ENCODE results near the gene FUT9.

Gene FUT9

DNA sequence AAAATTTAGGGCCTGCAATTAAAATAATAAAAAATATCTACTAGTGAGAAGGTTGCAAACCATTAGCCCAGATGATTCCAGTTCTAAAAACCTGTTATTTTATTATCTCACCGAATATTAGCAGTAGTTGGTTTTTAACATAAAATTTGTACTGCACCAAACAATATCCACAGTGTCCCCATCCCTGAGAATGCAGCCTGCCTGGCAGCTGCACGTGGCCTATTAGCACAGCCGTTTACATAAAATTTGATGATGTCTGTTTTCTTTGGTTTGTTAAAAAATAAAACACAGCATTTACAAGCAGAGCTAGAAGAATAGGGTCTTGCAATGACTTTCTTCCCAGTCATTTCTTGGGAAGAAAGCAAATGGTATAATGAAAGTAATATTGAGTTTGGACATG, 58.2 kb downstream of the FUT9 start:
- TF ChIP-seq, protein P1, sequence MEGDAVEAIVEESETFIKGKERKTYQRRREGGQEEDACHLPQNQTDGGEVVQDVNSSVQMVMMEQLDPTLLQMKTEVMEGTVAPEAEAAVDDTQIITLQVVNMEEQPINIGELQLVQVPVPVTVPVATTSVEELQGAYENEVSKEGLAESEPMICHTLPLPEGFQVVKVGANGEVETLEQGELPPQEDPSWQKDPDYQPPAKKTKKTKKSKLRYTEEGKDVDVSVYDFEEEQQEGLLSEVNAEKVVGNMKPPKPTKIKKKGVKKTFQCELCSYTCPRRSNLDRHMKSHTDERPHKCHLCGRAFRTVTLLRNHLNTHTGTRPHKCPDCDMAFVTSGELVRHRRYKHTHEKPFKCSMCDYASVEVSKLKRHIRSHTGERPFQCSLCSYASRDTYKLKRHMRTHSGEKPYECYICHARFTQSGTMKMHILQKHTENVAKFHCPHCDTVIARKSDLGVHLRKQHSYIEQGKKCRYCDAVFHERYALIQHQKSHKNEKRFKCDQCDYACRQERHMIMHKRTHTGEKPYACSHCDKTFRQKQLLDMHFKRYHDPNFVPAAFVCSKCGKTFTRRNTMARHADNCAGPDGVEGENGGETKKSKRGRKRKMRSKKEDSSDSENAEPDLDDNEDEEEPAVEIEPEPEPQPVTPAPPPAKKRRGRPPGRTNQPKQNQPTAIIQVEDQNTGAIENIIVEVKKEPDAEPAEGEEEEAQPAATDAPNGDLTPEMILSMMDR (IDR thresholded peaks at IDR 0.05; ENCODE audit: insufficient read depth, low read length, missing control alignments) = no peak
- CTCF ChIA-PET = no interaction called here
- no peak for DNase-seq (ENCODE audit: low read depth, low spot score)
- H3K4me3 ChIP-seq (ENCODE audit: low read depth, low read length) = no peak overlapping the region
- POLR2A ChIA-PET = no interaction called here

DNA sequence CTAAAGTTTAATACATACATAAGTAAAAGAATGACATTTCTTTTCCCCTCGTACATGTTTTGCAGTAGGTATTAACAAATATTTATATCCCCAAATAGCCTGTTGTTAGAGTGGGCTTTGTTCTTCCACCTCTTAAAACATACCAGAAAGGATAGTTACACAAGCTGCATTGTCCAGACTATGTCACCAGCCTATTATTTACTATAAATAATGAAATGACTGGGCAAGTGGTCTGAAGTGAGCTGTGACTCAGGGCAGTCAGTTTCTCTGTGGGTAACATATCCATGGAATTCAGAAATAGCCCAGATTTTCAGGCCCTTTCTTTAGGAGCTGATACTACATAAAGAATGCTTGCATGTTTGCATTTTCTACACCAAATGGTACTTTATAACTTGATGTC, 60.1 kb downstream of the FUT9 start:
- TF ChIP-seq, protein P1 (IDR thresholded peaks at IDR 0.05; ENCODE audit: insufficient read depth, low read length, missing control alignments) = no peak
- ChIA-PET POLR2A (no interaction called here), CTCF (no interaction called here)
- no peak for DNase-seq (ENCODE audit: low read depth, low spot score)
- H3K4me3 ChIP-seq (ENCODE audit: low read depth, low read length) = no peak overlapping the region

DNA sequence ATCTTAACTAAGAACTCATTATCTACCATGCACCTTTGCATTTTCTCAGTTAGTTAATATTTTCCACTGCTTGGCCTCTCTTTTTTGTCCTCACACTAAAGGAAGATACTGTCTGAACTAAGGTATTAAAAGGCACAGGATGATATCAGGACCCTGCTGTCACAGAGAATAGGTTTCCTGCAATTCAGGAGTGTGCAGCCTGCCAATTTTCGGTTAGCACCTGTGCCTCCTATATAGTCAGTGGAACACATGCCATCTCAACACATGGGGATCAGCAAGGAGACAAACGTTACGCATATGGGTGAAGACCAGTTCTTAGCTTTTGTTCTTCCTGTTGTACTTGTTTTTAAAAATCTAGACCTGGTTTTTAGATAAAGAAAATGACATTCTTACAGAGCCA, 71.0 kb downstream of the FUT9 start:
- no peak for DNase-seq (ENCODE audit: low read depth, low spot score)
- POLR2A ChIA-PET = no interaction called here
- H3K4me3 ChIP-seq (ENCODE audit: low read depth, low read length) = no peak overlapping the region
- CTCF ChIA-PET = no interaction called here
- TF ChIP-seq, protein P1 (IDR thresholded peaks at IDR 0.05; ENCODE audit: insufficient read depth, low read length, missing control alignments) = no peak

DNA sequence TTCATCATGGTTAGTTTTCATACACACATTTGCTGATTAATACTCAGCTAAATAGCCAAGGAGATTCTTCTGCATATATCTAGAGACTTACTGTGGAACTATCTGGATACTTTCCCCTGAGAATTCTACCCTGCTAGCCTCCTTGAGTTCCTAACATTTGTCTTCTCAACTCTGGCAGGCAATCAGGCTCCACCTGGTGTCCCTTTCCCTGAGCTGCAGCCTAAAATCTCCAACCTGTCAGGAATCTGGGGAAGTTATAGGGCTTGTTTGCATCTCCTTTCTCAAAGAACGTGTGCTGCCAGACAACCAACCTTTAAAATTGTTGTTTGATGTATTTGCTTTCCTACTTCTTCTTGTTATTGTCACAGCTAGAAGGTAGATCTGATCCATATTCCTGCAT, 73.4 kb downstream of the FUT9 start:
- DNase-seq (ENCODE audit: low read depth, low spot score) = no peak
- CTCF ChIA-PET = no interaction called here
- POLR2A ChIA-PET = no interaction called here
- H3K4me3 ChIP-seq (ENCODE audit: low read depth, low read length) = no peak overlapping the region
- TF ChIP-seq, protein P1 (IDR thresholded peaks at IDR 0.05; ENCODE audit: insufficient read depth, low read length, missing control alignments) = no peak

GRCh38 chr6:96094077-96094476, 78.3 kb downstream of the FUT9 start:
- no peak overlapping the region for H3K4me3 ChIP-seq (ENCODE audit: low read depth, low read length)
- DNase-seq (ENCODE audit: low read depth, low spot score) = no peak
- CTCF ChIA-PET = no interaction called here
- TF ChIP-seq, protein P1 (IDR thresholded peaks at IDR 0.05; ENCODE audit: insufficient read depth, low read length, missing control alignments) = no peak
- POLR2A ChIA-PET = no interaction called here

DNA sequence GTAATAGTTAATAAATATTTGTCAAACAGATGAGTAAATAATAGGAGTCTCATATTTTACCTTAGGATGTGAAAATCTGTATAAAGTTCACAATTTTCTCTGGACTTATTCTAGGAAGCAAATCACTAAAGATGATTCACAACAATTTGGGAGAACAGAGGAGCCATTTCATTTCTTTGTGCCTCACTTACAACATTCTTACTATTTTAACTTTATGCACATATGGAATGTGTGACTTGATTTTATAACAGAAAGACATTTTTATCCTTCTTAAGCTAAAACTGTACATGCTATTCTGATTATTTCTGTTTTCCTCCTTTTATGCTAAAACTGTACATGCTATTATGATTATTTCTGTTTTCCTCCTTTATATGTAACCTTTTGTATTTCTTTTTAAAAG, 83.3 kb downstream of the FUT9 start:
- ChIA-PET POLR2A (no interaction called here), CTCF (no interaction called here)
- DNase-seq (ENCODE audit: low read depth, low spot score) = no peak
- TF ChIP-seq, protein P1 (IDR thresholded peaks at IDR 0.05; ENCODE audit: insufficient read depth, low read length, missing control alignments) = no peak
- H3K4me3 ChIP-seq (ENCODE audit: low read depth, low read length) = no peak overlapping the region

Data from AG04449 (cell line).